GM13977 (cell line): ENCODE results near the gene TC2N.
"Not testable (repeated sequence)": the region's sequence is repeated elsewhere in the genome, so short reads cannot be mapped to it uniquely, and the experiment has no call there.

ENCODE experiments used
- DNase-seq: peaks from one replicate; pipeline ENCODE4 v3.0.0; 2012; ENCODE audit warnings: low spot score
- in situ Hi-C: fragments of 300-500 bp; cut with MboI; formaldehyde crosslinking; loops from one replicate; pipeline ENCODE4 v1.12.0; 2022; ENCODE audit warnings: low sequenced_read_pairs, low pct_unique_long_range_greater_than_20kb, mixed read lengths, inconsistent platforms; ENCODE audit not compliant: unreplicated experiment
- TF ChIP-seq, protein P1 (sequence below): IDR thresholded peaks from 2 replicates; pipeline ENCODE4 v1.5.1; 2012; ENCODE audit warnings: mild to moderate bottlenecking, control low read depth; ENCODE audit not compliant: insufficient read depth; ENCODE audit errors: extremely low read depth, missing control alignments

Gene TC2N

DNA sequence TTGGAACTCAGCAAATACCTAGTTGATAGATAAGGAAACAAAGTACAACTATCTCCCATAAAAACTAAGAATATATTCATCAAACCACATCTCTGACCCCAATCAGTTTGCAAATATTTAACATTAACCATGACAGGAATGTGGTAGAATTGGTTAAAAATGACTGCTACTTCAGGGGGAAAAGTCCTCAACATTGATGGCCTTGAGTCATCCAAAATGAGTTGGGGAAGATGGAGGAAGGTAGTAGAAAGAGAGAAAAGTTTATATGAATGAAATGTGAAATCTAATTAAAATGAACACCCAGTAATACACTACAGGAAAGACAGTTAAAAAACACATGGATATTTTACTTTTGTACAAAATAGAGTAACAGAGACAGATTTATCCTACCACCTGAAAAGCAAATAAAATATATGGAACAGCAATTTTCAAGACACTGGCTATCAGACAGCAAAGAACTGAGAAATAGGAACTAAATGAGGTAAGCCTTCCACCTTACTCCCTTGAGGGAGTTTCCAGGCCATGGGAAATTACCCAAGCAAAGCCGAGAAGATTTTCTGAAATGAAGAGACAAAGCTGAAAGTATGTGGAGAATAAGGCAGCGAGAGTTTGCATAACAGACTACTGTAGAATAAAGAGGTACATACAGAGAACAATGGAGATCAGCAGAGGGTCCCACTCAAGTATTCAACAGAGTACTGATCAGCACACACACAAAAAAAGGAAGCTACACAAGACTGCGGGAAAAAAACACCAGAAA is 49.6 kb downstream of the TC2N start:
- TF ChIP-seq, protein P1, sequence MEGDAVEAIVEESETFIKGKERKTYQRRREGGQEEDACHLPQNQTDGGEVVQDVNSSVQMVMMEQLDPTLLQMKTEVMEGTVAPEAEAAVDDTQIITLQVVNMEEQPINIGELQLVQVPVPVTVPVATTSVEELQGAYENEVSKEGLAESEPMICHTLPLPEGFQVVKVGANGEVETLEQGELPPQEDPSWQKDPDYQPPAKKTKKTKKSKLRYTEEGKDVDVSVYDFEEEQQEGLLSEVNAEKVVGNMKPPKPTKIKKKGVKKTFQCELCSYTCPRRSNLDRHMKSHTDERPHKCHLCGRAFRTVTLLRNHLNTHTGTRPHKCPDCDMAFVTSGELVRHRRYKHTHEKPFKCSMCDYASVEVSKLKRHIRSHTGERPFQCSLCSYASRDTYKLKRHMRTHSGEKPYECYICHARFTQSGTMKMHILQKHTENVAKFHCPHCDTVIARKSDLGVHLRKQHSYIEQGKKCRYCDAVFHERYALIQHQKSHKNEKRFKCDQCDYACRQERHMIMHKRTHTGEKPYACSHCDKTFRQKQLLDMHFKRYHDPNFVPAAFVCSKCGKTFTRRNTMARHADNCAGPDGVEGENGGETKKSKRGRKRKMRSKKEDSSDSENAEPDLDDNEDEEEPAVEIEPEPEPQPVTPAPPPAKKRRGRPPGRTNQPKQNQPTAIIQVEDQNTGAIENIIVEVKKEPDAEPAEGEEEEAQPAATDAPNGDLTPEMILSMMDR: no peak
- in situ Hi-C loops: no loop called here
- no peak for DNase-seq

DNA sequence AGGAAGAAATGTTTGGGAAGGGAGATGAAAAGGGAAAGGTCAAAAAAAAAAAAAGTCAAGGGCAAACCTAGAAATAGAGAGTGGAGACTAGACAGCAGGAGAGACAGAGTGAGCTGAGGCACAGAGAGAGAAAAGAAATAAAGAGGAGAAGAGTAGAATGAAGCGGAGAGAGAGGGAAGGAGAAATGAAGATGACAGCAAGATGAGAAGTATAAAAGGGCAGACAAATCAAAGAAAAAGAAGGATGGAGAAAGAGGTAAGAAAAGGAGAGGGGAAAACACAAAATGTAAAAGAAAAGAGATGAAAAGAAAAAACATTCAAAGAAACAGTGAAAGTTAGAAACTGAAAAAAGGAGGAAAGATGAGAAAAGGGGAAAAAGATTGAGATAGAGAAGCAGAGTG is 53.0 kb downstream of the TC2N start:
- TF ChIP-seq, protein P1: no peak
- no peak for DNase-seq
- in situ Hi-C loops: no loop called here

DNA sequence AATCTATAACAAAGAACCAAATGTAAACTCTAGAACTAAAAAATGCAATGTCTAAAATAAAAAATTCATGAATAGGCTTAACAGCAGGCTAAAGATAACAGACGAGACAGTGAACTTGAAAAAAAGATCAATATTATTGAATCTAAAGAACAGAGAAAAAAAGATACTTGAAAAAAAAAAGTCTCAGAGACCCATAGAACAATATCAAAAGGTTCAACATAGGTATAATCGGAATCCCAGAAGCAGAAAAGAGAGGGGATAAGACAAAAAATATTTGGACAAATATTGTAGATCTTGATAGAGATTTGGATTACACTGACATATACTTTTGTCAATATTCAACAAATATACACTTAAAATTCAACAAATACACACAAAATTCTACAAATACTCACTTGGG is 56.6 kb downstream of the TC2N start:
- in situ Hi-C loops: no loop called here
- no peak for DNase-seq
- TF ChIP-seq, protein P1: no peak

DNA sequence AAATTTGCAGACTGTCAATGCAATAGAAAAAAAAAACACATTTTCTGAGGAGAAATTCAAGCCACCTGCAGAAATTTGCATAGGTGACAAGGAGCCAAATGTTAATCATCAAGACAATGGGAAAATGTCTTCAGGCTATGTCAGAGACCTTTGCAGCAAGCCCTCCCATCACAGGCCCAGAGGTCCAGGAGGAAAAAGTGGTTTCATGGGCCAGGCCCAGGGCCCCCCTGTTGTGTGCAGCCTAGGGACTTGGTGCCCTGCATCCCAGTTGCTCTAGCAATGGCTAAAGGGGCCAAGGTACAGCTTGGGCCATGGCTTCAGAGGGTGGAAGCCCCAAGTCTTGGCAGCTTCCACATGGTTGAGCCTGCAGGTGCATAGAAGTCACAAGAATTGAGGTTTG is 60.6 kb downstream of the TC2N start:
- TF ChIP-seq, protein P1: no peak
- in situ Hi-C loops: no loop called here
- DNase-seq: no peak

DNA sequence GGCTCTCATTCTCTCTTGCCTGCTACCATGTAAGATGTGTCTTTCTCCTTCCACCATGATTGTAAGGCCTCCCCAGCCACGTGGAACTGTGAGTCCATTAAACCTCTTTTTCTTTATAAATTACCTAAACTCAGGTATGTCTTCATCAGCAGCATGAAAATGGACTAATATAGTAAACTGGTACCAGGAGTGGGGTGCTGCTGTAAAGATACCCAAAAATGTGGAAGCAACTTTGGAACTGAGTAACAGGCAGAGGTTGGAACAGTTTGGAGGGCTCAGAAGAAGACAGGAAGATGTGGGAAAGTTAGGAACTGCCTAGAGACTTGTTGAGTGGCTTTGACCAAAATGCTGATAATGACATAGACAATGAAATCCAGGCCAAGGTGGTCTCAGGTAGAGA is 61.2 kb downstream of the TC2N start:
- DNase-seq, in situ Hi-C loops: not testable (repeated sequence)

DNA sequence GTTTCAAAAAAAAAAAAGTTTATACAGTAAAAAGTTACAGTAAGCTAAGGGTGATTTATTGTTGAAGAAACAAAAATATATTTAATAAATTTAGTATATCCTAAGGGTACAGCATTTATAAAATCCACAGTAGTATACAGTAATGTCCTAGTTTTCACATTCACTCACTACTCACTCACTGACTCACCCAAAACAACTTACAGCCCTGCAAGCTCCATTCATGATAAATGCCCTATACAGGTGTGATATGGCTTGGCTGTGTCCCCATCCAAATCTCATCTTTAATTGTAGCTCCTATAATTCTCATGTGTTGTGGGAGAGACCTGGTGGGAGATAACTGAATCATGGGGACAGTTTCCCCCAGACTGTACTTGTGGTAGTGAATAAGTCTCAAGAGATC is 61.7 kb downstream of the TC2N start:
- TF ChIP-seq, protein P1: no peak
- in situ Hi-C loops: no loop called here
- DNase-seq: no peak

DNA sequence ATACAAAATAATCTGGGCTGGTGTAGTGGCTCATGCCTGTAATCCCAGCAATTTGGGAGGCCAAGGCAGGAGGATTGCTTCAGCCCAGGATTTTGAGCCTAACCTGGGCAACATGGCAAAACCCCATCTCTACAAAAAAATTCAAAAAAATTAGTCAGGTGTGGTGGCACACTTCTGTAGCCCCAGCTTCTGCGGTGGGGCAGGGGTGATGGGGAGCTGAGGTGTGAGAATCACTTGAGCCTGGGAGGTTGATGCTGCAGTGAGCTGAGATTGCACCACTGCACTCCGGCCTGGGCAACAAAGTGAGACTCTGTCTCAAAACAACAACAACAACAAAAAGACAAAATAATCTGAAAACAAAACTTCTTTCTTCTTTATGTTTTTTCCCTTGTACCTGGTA is 66.0 kb downstream of the TC2N start:
- in situ Hi-C loops: no loop called here
- DNase-seq: no peak
- TF ChIP-seq, protein P1: no peak
